Measurements from ENCODE around the gene CCR8.
A peak's percentile ranks its signal among the peaks of the same experiment; 100 is the strongest.
"Not testable (repeated sequence)": the region's sequence is repeated elsewhere in the genome, so short reads cannot be mapped to it uniquely, and the experiment has no call there.

CCR8 gene

GRCh38 chr3:39351134-39351533, 21.6 kb downstream of the CCR8 start:
- not testable (repeated sequence) for DNase-seq

- DNase-seq: not testable (repeated sequence)
Measured at GRCh38 chr3:39353168-39353927, 23.8 kb downstream of the CCR8 start.

- DNase-seq: no peak
Measured at GRCh38 chr3:39358333-39358732, 28.8 kb downstream of the CCR8 start.

GRCh38 chr3:39361252-39361927, 31.9 kb downstream of the CCR8 start:
- DNase-seq: no peak

- no peak for DNase-seq
Measured at GRCh38 chr3:39362192-39362591, 32.7 kb downstream of the CCR8 start.

GRCh38 chr3:39362812-39363211, 33.3 kb downstream of the CCR8 start:
- DNase-seq: no peak

GRCh38 chr3:39370450-39370849, 40.9 kb downstream of the CCR8 start:
- not testable (repeated sequence) for DNase-seq

GRCh38 chr3:39372833-39373232, 43.3 kb downstream of the CCR8 start:
- no peak for DNase-seq

GRCh38 chr3:39376959-39377634, 47.6 kb downstream of the CCR8 start:
- no peak for DNase-seq

GRCh38 chr3:39378088-39378487, 48.6 kb downstream of the CCR8 start:
- peak; percentile 26 for DNase-seq

- no peak for DNase-seq
Measured at GRCh38 chr3:39378957-39379777, 49.7 kb downstream of the CCR8 start.

- no peak for DNase-seq
Measured at GRCh38 chr3:39379778-39380155, 50.3 kb downstream of the CCR8 start.

GRCh38 chr3:39381432-39381831, 51.9 kb downstream of the CCR8 start:
- DNase-seq: no peak
